Measurements from ENCODE around the gene ZNF184.
A peak's percentile ranks its signal among the peaks of the same experiment; 100 is the strongest.
"Not testable (repeated sequence)": the region's sequence is repeated elsewhere in the genome, so short reads cannot be mapped to it uniquely, and the experiment has no call there.

The ZNF184 gene

DNA sequence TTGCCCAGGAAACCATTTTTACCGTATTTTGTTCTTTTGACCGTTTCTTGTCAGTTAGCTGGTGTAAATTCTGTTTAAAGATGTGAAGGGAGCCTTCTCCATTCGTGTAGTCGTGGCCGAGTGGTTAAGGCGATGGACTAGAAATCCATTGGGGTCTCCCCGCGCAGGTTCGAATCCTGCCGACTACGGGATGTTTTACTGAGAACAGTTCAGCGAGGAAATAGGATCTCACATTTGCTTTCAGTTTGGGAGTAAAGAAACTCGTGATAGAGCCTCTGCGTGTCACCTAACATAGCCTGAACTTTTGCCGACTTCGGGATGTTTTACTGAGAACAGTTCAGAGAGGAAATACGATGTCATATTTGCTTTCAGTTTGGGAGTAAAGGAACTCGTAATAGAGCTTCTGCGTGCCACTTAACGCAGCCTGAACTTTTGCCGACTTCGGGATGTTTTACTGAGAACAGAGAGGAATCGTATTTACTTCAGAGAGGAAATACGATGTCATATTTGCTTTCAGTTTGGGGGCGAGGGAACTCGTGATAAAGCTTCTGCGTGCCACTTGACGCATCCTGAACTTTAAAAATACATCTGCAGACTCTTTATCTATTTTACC, 5.9 kb upstream of the ZNF184 start:
- DNase-seq = peak; percentile 98

DNA sequence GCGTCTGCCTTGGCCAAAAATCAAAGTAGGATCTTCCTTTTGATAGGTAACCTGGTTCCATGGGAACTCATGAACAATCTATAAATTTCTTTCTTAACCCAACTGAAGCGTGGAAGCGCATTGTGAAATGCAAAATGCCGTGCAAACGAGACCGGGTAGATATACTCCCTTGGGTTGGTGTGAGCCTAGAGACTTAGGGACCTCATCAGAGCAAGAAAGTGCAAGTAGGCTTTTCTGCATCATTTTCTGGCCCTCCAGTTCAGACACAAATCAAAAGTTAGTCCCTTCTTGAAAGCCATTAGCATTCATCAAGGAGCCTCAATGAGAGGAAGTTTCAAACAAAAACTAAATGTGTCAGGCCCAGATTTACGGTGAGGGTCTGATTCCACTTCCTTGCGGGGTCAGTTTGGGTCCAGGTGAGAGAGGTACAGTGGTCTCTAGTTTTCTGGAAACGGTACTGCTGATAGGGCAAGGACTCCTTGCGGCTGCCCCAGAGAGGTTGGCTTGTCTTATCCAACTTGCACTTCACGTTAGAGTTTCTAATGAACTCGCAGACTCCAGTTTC, 5.3 kb upstream of the ZNF184 start:
- peak; percentile 79 for DNase-seq

DNA sequence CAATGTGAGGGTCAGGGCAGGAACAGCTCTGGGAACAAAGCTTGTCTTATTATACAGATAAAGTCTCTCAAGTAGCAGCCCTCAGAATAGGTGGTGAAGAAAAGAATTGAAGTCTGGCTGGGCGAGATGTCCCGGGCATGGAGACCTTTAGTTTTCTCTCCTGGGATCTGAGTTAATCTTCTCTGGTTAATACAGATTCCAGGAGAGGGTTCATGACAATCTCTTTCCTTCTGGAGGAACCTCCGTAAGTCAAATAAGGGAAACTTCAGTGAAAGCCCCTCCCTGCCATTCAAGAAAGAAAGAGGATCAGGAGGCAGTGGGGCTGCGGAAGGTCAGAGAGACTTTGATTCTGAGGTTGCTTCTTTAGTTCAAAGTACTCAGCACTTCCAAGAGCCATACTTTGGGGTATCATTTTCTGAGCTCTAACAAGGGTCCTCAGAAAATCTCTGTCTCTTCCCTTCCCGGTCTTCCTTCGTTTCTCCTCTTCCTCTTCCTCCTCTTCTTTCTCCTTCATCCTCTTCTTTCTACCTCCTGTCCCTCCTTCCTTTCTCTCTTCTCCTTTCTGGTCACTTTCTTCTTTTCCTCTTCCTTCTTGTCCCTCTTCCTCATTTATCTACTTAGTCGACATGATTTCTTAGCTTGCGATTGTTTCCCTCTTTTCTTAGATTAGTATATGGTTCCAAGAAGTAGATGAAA, 4.6 kb upstream of the ZNF184 start:
- DNase-seq = no peak

DNA sequence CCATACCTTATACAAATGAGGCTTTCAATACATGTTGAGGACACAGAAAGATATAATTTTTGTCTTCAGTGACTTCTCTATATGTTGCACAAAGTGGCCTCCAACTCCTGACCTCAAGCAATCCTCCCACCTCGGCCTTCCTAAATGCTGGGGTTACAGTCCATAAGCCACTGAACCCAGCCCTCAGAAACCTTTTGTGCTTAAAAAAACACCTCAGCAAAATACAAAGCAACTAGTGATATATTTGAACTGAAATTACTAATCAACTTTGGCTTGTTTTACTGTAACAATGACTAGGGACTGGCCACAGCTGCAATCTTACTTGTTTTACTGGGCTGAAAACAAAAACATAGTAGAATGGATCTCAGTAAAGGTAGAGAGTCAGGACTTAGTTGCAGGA, 3.2 kb upstream of the ZNF184 start:
- DNase-seq = no peak

DNA sequence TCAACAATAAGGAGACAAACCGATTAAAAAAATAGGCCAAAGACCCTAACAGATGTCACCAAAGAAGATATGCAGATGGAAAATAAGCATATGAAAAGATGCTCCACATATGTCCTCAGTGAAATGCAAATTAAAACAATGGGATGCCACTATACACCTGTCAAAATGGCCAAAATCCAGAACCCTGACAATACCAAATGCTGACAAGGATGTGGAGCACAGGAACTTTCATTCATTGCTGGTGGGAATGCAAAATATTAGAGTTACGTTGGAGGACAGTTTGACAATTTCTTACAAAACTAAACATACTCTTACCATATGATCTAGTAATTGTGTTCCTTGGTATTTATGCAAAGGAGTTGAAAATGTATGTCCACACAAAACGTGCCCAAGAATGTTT, 1.8 kb upstream of the ZNF184 start:
- DNase-seq = no peak

- DNase-seq = no peak
These were observed 1.2 kb upstream of the ZNF184 start for GRCh38 chr6:27474172-27474465.

- DNase-seq = peak; percentile 90
These were observed 706 bp downstream of the ZNF184 start for GRCh38 chr6:27472182-27472616.

DNA sequence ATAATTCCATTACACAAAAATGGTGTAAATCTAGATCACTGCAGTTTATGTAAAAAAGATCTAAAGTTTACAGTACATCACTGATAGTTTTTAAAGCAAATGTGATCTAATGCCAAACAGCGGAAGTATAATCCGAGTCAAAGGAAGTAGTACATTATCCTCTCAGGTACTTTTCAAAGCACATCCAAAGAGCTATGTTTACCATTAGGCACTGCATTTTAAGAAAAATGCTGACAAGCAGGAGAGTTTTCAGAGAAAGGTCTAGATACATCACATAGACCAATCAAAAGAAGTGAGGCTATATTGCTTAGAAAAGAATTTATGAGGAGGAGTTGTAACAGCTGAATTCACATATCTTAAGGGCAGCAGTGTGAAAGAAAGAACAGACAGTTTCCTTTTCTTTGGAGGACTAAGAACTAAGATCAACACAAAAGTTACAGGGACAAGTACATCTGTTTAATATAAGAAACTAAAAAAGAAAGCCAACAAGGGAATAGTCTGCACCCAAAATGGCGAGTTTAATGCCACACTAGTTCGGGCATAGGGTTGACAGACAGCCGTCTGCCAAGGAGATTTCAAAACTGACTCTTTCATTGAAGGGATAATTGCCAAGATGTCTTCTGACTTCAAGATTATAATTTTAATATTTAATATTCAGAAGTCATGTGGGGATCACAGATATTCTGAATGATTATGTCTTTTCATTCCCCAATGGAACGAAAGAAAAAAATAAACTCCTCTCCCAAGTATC, 1.4 kb downstream of the ZNF184 start:
- DNase-seq = peak; percentile 71

GRCh38 chr6:27470023-27470422, 2.9 kb downstream of the ZNF184 start:
- DNase-seq = no peak

DNA sequence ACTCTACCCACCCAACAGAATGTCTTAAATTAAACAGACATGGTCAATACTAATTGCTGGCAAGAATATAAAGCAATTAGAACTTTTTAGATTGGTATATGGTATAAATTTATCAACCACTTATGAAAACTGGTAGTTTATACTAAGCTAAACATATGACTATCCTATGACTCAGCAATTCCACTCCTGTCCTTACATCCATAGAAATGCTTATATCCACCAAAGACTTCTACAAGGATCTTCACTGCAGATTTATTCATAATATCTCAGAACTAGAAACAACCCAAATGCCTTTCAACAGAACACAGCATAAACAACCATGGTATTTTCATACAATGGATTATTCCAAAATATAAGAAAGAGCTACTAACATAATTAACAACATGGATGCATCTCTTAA, 4.6 kb downstream of the ZNF184 start:
- peak; percentile 12 for DNase-seq

GRCh38 chr6:27452496-27452897, 20.4 kb downstream of the ZNF184 start:
- peak; percentile 57 for DNase-seq

DNA sequence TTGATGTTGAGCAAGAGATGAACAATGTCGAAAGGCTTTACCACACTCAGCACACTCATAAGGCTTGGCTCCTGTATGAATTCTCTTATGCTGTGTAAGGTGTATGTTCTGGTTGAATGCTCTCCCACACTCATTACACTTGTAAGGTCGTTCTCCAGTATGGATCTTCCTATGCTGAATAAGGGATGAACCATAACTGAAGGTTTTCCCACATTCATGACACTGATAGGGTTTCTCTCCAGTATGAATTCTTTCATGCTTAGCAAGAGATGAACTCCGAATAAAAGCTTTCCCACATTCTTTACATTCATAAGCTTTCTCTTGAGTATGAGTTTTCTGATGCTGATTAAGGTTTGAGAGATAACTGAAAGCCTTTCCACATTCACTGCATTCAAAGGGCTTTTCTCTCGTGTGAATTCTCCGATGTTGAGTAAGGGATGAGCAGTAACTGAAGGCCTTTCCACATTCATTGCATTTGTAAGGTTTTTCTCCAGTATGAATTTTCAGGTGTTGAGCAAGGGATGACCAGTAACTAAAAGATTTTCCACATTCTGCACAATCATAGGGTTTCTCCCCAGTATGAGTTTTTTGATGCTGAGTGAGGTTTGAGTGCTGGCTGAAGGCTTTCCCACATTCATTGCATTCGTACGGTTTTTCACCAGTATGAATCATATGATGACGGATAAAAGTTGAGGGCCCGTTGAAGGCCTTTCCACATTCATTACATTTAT, 21.1 kb downstream of the ZNF184 start:
- DNase-seq = no peak

DNA sequence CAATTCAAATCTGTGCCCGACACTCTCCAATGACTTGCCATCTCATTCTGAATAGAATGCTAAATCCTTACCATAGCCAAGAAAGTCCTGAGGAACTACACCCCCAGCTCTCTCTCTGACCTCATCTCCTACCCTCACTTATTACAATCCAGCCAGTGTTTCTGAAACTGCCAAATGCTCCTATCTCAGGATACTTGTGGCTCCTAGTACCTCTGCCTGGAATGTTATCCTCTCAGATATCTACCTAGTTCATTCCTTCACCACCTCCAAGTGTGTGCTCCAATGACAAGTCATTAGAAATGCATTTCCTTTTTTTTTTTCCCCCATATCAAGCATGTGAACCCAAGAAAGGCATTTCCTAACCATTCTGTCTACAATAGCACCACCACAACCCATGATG, 24.4 kb downstream of the ZNF184 start:
- DNase-seq = no peak

- no peak for DNase-seq
These were observed 30.0 kb downstream of the ZNF184 start for GRCh38 chr6:27442932-27443331.

DNA sequence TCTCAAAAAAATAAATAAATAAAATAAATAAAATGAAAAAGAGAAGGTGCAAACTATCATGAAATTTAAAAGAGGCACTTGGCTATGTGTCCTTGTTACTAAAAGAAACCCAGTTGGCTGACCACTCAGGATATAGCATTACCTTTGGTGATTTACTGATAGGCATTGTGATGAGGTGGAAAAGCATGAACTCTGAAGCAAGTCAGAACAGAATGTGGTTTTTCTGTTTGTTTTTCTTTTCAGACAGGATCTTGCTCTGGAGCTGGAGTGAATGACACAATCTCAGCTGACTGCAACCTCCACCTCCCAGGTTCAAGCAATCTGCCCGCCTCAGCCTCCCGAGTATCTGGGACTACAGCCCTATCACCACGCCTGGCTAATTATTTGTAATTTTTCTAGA, 31.9 kb downstream of the ZNF184 start:
- DNase-seq = no peak

DNA sequence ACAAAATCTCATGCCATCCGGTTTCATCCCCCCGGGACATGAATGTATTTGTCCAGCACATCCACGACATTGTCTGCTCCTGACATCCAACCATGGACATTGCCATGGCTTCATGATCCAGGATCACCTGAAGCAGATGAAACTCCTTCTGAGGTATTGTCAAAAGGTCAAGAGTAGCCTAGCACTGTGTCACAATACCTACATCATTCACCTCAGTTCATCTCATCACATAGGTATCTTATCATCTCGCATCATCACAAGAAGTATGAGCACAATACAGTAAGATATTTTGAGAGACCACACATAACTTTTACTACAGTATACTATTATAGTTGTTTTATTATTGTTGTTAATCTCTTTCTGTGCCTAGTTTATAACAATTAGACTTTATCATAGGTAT, 33.5 kb downstream of the ZNF184 start:
- no peak for DNase-seq

DNA sequence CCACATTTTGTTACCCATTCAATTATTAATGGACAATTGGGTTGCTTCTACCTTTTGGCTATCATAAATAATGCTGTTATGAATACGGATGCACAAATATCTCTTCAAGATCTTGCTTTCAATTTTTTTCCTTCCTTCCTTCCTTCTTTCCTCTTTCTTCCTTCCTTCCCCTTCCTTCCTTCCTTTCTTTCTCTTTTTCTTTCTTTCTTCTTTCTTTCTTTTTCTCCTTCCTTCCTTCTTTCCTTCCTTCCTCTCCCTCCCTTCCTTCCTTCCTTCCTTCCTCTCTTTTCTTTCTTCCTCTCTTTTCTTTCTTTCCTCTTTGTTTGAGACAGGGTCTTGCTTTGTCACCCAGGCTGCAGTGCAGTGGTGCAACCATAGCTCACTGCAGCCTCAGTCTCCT, 39.2 kb downstream of the ZNF184 start:
- no peak for DNase-seq

DNA sequence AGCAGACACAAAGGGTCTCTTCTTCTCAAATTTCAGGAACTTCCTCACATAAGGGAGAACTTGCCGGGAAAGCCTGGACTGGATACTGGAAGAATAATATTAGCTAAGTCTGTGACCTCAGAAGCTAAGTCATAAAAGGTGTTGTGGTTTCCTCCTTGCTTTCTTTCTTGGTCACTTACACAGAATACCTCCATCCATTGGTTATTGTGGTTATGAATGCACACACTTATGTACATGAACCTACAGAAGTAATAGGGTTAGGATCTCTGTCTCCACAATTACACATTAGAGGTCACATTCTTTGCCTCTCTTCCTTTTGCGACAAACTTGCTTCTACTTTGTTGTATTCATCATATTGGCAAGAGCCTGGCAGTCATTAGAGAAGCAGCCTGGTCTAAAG, 43.9 kb downstream of the ZNF184 start:
- DNase-seq = peak; percentile 6

DNA sequence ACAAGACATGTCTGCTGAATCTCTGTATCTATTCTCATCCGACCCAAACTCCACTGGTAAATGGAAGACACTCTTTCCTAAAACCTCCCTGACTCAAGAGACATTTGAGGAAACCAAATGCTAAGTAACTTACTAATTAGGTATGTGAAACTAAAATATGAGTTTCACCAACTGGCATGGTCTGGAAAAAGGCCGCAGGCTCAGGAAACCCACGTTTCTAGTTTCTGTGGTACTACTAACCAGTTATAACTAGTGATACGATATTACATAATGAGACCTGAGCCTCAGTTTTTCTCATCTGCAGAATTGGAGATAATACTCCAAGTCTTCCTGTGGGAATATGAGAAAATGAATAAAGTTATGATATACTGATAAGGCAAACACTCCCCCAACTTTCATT, 44.4 kb downstream of the ZNF184 start:
- no peak for DNase-seq

- DNase-seq = no peak
These were observed 46.8 kb downstream of the ZNF184 start for GRCh38 chr6:27426045-27426620.

DNA sequence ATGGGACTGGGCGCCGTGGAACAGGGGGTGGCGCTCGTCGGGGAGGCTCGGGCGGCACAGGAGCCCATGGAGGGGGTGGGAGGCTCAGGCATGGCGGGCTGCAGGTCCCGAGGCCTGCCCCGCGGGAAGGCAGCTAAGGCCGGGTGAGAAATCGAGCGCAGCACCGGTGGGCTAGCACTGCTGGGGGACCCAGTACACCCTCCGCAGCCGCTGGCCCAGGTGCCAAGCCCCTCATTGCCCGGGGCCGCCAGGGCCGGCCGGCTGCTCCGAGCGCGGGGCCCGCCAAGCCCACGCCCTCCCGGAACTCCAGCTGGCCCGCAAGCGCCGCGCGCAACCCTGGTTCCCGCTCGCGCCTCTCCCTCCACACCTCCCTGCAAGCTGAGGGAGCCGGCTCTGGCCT, 48.1 kb downstream of the ZNF184 start:
- DNase-seq = not testable (repeated sequence)

GRCh38 chr6:27422651-27423332, 50.1 kb downstream of the ZNF184 start:
- DNase-seq = no peak

Data from OCI-M1 (cell line).